Activated naive CD4-positive, alpha-beta T cell treated with anti-CD3 and anti-CD28 coated beads, Interleukin-2, amount 50 U/mL, for 72 hours (primary cell): ENCODE data around the gene FRAS1. TPM values are rescaled to one million over a fixed set of nuclear protein-coding genes. Genes with fewer than 3 reads are reported as not detected.

ENCODE experiments used
- ATAC-seq, 2 donors: fragments of 150-1000 bp; cut with Tn5 transposase; 2 replicates each; pipeline ENCODE4 v1.10.0; 2021; ENCODE audit warnings: mild to moderate bottlenecking in 2 of 2, moderate library complexity in 2 of 2
- DNase-seq, 2 donors: peaks; one replicate each; pipeline ENCODE4 v3.0.0; 2021 to 2022; ENCODE audit warnings: low spot score in 2 of 2
- H3K27ac Mint-ChIP-seq, 2 donors: one replicate each; pipeline ENCODE4 v1.8.0; 2022; ENCODE audit warnings: mild to moderate bottlenecking in 2 of 2, mixed read lengths in 2 of 2
- H3K36me3 Mint-ChIP-seq, 2 donors: one replicate each; pipeline ENCODE4 v1.8.0; 2022; ENCODE audit warnings: mixed read lengths in 2 of 2
- H3K9me3 Mint-ChIP-seq, 2 donors: one replicate each; pipeline ENCODE4 v1.8.0; 2022; ENCODE audit warnings: mixed read lengths in 2 of 2
- total RNA-seq, 2 donors: library from RNA; stranded (reverse); gene quantifications; one replicate each; pipeline ENCODE4 v1.2.3, GENCODE V29; 2022

The FRAS1 gene
- total RNA-seq, 2 donors from 2014 or later = 0.06 TPM; not detected in 1

DNA sequence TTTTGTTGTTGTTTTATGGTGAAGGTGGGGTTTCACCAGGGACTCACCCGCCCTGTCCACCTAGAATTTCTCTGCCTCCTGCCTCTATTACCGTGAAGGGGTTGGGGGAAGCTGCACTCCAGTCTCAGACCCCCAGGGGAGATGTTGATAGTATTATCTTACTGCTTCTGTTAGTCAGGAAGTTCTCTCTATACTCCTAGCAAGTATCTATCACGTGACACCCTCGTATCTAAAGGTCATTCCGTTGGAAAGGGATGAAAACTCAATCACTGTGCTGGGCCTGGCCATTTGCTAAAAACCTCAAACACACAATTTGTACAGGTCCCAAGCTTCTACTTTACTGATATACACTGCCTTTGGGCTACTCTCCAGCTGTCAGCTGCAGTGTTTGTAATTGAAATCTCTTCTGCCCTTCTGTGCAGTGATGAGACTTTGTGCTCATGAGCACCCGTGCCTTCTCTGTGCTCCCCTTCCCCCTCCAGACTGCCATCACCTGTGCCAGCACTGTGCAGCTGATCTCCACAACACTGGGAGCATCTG lies 306.0 kb downstream of the FRAS1 start:
- H3K36me3 Mint-ChIP-seq = no peaks in the 10 kb centered on the region
- no peak for ATAC-seq
- no peak for DNase-seq
- H3K9me3 Mint-ChIP-seq = no peaks in the 10 kb centered on the region
- peak overlapping the region in 1 of 2 donors; percentile 79 for H3K27ac Mint-ChIP-seq

DNA sequence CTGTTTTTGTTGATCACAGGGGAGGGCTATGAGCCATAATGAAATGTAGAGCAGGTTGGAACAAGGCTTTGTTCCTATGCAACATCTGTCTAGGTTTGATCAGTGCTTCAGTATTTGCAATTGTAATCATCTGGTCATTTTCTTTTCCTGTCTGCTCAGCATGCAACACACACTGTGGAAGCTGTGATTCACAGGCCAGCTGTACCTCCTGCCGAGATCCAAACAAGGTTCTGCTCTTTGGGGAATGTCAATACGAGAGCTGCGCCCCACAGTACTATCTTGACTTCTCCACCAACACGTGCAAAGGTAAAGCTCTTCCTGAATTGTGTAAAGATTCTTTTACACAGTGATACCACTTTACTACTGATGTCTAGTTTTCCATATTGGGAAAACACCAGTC lies 312.6 kb downstream of the FRAS1 start:
- Mint-ChIP-seq H3K36me3 (no peaks in the 10 kb centered on the region), H3K27ac (no peak overlapping the region), H3K9me3 (no peaks in the 10 kb centered on the region)
- DNase-seq (no peak), ATAC-seq (no peak)

DNA sequence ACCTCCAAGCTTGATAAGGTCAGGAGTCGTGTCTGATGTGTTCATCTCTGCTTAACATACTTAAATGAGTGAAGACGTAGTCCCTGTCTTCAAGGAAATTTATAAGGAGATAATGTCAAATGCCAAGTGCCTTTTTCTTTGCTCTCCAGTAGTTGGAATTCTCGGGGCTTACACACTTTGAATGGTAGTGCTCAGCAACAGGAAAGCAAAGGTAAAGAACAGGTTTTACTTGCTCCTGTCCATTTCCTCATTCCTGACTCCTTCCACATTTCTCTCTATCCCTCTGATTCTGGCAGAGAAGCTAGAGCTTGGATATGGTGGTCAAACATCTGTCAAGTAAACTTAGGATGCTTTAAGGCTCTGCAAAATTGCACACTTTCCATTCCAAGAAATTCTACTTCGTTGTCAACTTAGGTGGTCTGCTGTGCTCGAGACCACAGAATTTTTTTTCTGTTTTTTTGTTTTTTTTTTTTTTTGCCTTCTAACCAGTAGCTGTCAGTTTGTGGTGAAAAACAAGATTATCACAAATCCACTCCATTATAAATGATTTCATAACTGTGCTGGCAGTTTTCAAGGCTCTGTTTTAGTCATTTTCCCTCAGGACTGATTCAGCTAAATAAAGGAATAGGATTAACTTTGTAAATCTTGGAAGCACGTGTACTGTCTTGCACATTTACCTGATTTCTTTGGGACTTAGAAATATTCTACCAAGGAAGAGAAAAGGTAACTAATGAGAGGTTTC lies 313.7 kb downstream of the FRAS1 start:
- DNase-seq (no peak), ATAC-seq (no peak)
- Mint-ChIP-seq H3K36me3 (no peaks in the 10 kb centered on the region), H3K27ac (no peak overlapping the region), H3K9me3 (no peaks in the 10 kb centered on the region)

DNA sequence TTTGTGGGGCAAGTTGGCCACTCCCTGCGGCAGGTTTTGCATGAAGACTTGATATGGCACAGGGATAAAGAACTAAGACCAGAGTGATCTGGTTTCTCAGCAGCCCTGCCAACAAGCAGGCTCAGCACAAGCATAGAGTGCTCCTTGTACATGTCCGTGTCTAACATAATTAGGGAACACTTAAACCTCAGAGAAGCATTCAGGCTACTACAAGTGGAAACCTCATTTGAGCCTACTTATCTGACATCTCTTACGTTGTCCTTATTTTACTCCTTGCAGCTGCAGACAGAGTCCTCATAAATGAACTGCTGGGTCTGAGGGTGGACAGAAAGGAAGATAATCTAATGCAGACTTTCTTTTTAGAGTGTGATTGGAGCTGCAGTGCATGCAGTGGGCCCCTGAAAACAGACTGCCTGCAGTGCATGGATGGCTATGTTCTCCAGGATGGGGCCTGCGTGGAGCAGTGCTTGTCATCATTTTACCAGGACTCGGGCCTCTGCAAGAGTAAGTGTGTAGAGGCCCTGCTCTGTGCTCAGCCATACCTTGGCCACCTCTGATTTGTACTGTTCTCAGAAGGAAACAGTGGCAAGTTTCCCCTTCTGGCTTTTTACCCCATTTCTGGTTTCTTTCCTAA lies 315.3 kb downstream of the FRAS1 start:
- no peaks in the 10 kb centered on the region for H3K9me3 Mint-ChIP-seq

DNA sequence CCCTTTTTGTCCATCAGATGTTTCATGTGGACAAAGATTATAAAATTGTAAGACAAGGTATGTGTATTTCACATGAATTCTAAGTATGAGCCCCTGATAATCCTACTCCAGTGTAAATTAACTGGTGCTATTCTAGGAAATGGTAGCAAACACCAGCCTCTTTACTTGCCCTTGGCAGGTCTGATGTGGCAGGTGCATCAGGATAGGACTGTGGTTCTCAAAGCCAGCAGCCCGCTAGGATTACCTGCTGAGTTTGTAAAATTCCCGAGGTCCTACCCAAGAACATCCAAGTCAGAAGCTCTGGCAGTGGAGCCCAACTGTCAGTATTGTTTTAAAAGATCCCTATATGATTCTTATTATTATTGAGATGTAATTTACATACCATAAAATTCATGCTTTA lies 320.4 kb downstream of the FRAS1 start:
- no peaks in the 10 kb centered on the region for H3K36me3 Mint-ChIP-seq
- H3K27ac Mint-ChIP-seq = no peak overlapping the region
- no peaks in the 10 kb centered on the region for H3K9me3 Mint-ChIP-seq
- no peak for ATAC-seq
- DNase-seq = no peak

More for the DNA sequence above, 315.3 kb downstream of the FRAS1 start:
- Mint-ChIP-seq H3K36me3 (no peaks in the 10 kb centered on the region), H3K27ac (no peak overlapping the region)
- DNase-seq = no peak
- no peak for ATAC-seq

DNA sequence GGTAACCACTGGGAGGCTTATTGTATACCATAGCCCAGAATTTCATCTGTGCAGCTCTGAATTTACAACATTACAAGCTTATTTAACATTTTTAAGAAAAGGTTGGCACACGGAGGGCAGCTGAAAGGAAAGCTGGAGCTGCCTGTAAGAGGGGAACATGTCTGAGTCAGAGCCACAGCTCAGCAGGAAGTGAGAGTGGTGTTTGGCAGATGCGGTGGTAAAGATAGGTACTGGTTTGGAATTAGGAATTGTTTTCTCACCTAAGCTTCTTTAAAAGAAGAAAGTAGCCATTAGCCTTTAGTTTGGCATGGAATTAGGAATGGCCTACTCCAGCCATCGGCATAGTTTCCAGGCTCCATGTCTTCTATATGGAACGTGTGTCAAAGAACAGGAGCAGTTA lies 321.9 kb downstream of the FRAS1 start:
- Mint-ChIP-seq H3K27ac (no peak overlapping the region), H3K9me3 (no peaks in the 10 kb centered on the region), H3K36me3 (no peaks in the 10 kb centered on the region)
- ATAC-seq (no peak), DNase-seq (no peak)

DNA sequence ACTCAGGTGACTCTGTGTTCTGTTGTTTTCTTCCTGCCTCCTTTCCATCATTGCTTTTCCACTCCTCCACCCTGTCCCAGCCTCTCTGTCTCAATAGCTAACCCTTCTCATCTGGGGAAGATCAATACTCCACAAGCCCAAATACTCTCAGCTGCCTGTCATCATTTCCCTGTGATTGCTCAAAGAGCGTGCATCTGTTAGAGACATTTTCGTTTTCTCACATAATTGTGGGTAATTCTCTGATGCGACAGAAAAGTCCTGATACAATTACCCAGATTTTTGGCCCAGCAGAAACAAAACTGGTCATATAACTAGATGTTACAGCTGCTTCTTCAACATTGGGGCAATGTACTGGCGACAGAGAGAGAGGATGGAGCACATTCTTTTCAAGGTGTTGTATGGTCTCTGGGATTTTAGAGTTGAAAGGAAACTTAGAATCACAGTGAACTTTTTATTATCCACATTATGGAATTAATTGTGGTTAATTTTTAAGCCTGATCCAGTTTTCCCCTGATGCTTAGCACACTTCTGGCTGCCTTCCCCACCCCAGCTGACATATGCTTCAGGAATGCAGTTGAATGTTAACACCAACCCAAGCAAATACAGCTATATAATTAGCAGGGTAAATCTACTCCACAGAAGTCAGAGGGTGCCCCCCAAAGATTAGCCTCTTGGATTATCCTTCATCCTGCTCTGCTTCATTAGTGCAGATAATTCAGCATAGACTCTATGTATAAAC lies 323.0 kb downstream of the FRAS1 start:
- no peak for DNase-seq
- no peak overlapping the region for H3K27ac Mint-ChIP-seq
- ATAC-seq = no peak
- no peaks in the 10 kb centered on the region for H3K9me3 Mint-ChIP-seq
- no peaks in the 10 kb centered on the region for H3K36me3 Mint-ChIP-seq

DNA sequence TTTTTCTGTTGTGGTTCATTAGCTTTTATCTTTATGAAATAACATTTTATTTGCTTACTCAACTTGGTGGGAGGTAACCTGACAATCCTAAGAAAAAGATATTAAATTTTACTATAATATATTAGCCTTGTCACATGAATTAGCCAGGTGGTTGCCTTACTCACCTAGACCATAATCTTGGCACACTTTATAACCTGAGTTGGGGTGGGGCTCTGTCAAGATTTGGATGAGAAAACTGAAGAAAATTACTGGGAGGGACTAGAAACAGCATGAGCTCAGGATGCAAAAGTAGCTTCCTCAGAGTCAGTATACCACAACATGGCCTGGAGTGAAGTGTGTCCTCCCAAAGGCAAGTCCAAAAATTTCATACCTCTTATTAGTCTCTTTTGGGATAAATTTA lies 329.6 kb downstream of the FRAS1 start:
- ATAC-seq (no peak), DNase-seq (no peak)
- Mint-ChIP-seq H3K36me3 (no peaks in the 10 kb centered on the region), H3K9me3 (no peaks in the 10 kb centered on the region), H3K27ac (no peak overlapping the region)

DNA sequence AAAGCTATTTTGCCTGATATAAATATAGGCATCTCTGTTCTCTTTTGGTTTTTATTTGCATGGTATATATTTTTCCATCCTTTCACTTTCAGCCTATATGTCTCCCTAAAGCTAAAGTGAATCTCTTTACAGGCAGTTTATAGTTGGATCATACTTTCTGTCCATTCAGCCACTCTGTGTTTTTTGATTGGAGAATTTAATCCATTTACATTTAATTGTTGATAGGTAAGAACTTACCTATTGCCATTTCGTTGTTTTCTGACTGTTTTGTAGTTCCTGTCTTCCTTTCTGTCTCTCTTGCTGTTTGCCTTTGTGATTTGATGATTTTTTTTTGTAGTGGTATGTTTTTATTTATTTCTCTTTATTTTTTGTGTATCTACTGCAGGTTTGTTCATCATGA lies 338.5 kb downstream of the FRAS1 start:
- DNase-seq (no peak), ATAC-seq (no peak)
- Mint-ChIP-seq H3K36me3 (peaks cover 0 to 15% of the 10 kb centered on the region in 2 donors), H3K9me3 (peaks cover 14 to 18% of the 10 kb centered on the region in 2 donors), H3K27ac (no peak overlapping the region)

DNA sequence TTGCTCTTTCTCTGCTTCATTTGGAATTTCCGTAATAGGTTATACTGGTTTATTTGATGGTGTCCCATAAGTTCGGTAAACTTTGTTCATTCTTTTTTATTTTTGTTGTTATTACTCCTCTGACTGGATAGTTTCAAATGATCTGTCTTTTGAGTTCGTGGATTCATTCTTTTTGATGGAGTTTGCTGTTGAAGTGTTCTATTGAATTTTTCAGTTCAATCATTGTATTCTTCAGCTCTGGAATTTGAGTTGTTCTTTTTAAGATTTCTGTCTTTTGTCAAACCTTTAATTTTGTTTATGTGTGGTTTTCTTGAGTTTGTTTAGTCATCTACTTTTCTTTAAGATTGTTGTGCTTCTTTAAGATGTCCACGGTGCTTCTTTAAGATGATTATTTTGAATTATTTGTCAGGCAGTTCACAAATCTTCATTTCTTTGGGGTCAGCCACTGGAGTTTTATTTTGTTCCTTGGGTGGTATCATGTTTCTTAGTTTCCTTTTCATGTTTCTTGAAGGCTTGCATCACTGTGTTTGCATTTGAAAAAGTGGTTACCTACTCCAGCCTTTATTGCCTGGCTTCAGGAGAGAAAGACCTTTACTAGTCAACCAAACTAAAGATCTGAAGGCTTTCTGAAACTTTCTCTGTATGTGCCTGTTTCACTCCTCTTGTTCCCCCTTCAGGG lies 339.6 kb downstream of the FRAS1 start:
- Mint-ChIP-seq H3K36me3 (peaks cover 0 to 15% of the 10 kb centered on the region in 2 donors), H3K9me3 (peaks cover 14 to 18% of the 10 kb centered on the region in 2 donors)

DNA sequence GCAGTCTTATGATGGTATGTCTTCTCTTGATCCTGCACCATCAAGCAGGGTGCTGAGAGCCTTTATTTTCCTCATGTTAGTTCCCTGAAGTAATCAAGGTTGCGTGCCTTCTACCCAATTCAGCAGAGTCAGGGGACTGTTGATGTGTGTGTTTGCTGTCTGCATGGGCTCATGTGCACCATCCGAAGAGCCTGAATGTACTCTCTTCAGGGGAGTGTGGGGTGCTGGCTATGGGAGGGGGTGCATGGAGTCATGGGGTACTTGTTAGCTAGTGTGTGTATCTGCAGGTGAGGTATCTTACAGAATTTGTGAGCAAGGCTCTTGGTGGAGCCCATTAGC lies 340.1 kb downstream of the FRAS1 start:
- Mint-ChIP-seq H3K9me3 (peaks cover 14 to 18% of the 10 kb centered on the region in 2 donors), H3K27ac (no peak overlapping the region), H3K36me3 (peaks cover 0 to 15% of the 10 kb centered on the region in 2 donors)
- DNase-seq (no peak), ATAC-seq (no peak)

More for the DNA sequence above, 339.6 kb downstream of the FRAS1 start:
- ATAC-seq (no peak), DNase-seq (no peak)
- no peak overlapping the region for H3K27ac Mint-ChIP-seq

DNA sequence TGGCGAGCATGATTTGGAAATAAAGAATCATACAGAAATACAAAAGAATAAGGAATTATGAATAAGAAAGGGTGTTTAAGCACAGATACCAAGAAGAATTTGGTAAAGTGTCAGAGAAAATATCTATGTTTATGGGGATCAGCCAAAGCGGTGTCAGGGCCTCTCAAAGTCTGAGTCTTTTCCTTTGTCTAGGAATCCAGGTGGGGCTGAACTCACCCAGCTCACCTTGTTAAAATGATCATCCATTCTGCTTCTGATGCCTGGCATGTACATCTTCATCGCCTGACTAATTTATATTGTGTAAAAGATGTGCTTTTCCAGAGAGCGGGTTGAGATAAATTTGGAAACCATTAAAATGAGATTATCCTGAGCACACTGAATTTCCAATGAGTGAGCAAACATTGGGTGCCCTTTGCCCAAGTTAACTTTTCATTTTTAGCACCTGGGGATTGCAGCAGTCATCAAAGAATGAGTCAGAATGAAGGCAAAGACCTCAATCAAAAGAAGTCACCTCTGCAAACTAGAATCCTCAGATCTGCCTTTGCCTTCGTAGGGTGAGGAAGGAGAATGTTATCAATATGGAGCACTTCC lies 352.6 kb downstream of the FRAS1 start:
- no peak for ATAC-seq

DNA sequence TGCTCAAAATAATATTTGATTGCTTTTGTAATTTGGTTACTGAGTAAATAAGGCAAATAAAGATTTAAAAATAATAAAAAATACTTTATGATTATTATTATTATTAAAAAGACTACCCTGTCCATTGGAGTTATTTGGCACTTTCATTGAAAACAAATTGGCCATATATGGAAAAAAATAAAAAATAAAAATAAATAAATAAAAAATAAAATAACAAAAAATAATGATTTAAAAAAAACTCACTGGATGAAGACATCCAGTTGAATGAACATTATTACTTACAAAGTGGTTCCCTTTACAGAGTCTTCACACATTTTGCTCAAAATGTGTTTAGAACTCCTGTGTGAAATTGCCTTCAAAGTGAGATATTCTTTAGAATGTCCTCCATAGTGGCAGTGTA lies 353.1 kb downstream of the FRAS1 start:
- Mint-ChIP-seq H3K9me3 (no peaks in the 10 kb centered on the region), H3K27ac (no peak overlapping the region), H3K36me3 (no peaks in the 10 kb centered on the region)
- DNase-seq (no peak), ATAC-seq (no peak)

More for the DNA sequence above, 352.6 kb downstream of the FRAS1 start:
- Mint-ChIP-seq H3K36me3 (no peaks in the 10 kb centered on the region), H3K27ac (no peak overlapping the region), H3K9me3 (no peaks in the 10 kb centered on the region)
- DNase-seq = no peak

DNA sequence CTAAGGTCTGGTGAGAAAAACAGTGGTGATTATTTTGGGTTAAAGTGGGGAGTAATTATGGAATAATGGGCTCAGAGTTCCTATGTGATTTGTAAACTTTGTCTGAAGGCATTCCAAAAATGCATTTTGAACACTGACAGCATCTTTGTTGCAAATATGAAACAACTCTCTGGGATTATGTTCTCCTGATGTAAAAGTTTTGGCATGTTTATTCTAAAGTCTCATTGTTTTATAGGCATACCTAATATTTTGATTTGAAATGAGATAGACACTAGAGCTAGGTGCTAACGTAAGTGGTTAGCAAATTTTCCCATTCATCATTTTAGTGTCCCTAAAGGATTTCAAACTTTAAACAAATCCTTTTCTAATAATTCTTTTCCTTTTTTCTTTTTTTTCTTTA lies 353.6 kb downstream of the FRAS1 start:
- DNase-seq (no peak), ATAC-seq (no peak)
- no peaks in the 10 kb centered on the region for H3K36me3 Mint-ChIP-seq
- no peak overlapping the region for H3K27ac Mint-ChIP-seq
- H3K9me3 Mint-ChIP-seq = no peaks in the 10 kb centered on the region

DNA sequence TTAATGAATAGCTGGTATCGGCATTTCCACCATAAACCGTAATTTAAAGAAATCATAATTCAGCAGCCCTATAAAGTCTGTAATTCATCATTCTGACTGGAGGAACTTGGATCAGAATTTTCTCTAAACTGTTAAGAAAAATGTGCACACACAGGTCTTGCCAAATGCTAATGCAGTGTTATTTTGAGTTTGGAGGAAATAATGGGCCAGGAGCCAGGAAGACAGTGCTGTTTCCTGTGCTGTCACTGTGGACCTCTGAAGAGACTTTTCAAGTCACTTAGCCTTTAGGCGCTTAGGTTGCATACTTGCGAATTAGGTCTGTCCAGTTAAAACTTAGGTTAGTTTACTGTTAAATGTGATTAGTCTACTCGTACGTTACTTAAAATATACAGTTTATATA lies 357.0 kb downstream of the FRAS1 start:
- H3K27ac Mint-ChIP-seq = no peak overlapping the region
- no peaks in the 10 kb centered on the region for H3K9me3 Mint-ChIP-seq
- H3K36me3 Mint-ChIP-seq = no peaks in the 10 kb centered on the region
- no peak for ATAC-seq
- DNase-seq = no peak

DNA sequence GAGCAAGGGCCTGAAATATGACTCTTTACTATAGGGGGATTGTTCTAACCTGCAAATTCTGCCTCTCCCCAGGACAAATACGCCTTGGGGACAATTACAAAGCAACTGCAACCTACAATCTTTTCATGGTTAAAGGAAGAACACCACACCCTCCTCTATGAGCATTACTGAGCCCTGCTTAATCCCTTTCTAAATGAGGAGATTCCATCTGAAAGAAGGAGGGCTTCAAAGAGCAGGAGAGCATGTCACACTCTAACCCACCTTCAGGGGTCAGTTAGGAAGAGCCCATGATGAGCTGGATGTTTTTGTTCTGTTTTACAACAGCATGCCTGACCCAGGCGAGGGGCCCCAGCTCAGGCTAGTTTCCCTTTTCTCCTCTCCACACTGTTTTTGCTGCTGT lies 360.5 kb downstream of the FRAS1 start:
- Mint-ChIP-seq H3K27ac (no peak overlapping the region), H3K36me3 (no peaks in the 10 kb centered on the region), H3K9me3 (no peaks in the 10 kb centered on the region)
- no peak for ATAC-seq
- DNase-seq = no peak
